AG09319 (cell line): ENCODE results near the gene NUDT3.

ENCODE experiments used
- DNase-seq: peaks from one replicate; pipeline ENCODE4 v3.0.0-alpha.2; 2010; ENCODE audit warnings: low read depth; ENCODE audit errors: extremely low read depth
- CTCF ChIP-seq: IDR thresholded peaks from 2 replicates; pipeline ENCODE4 v1.5.1; 2011; ENCODE audit warnings: low read depth, mild to moderate bottlenecking, inconsistent platforms, low read length, moderate library complexity

NUDT3 gene

GRCh38 chr6:34239500-34239825 lies 153.0 kb downstream of the NUDT3 start:
- no peak for TF ChIP-seq CTCF
- no peak for DNase-seq

- DNase-seq: no peak
- no peak for TF ChIP-seq CTCF
These were observed 153.6 kb downstream of the NUDT3 start for GRCh38 chr6:34238585-34239499.

- no peak for DNase-seq
These were observed 154.5 kb downstream of the NUDT3 start for GRCh38 chr6:34237722-34238584.

GRCh38 chr6:34237316-34237721 lies 155.2 kb downstream of the NUDT3 start:
- DNase-seq: no peak
- TF ChIP-seq CTCF: no peak

More at GRCh38 chr6:34237722-34238584, 154.5 kb downstream of the NUDT3 start:
- TF ChIP-seq CTCF: peak; percentile 21

- no peak for TF ChIP-seq CTCF
- no peak for DNase-seq
These were observed 155.8 kb downstream of the NUDT3 start, which contains the start of gene HMGA1 for GRCh38 chr6:34236443-34237315. HMGA1 (plus strand) TSS chr6:34236873; CDS start chr6:34240781, 3,908 bp downstream.

- DNase-seq: no peak
- no peak for TF ChIP-seq CTCF
These were observed 156.4 kb downstream of the NUDT3 start for GRCh38 chr6:34236131-34236442.
